CMK (cell line): ENCODE measurements around the gene COP1.

Source experiments
- DNase-seq: peaks from one replicate; pipeline ENCODE4 v3.0.0-alpha.2; 2010; ENCODE audit warnings: low read depth

The COP1 gene

GRCh38 chr1:175960169-175960568 lies 246.9 kb downstream of the COP1 start:
- DNase-seq, result no peak

- no peak for DNase-seq
Measured at GRCh38 chr1:175951627-175952026, 255.5 kb downstream of the COP1 start.

- DNase-seq, result no peak
Measured at GRCh38 chr1:175947771-175948170, 259.3 kb downstream of the COP1 start.

- DNase-seq, result no peak
Measured at GRCh38 chr1:175944591-175944990, 262.5 kb downstream of the COP1 start.

- no peak for DNase-seq
Measured at GRCh38 chr1:175941164-175941563, 265.9 kb downstream of the COP1 start.

GRCh38 chr1:175936736-175937135 lies 270.4 kb downstream of the COP1 start:
- no peak for DNase-seq

GRCh38 chr1:175935566-175936115 lies 271.4 kb downstream of the COP1 start:
- DNase-seq, result no peak

- no peak for DNase-seq
Measured at GRCh38 chr1:175935166-175935565, 271.9 kb downstream of the COP1 start.

- no peak for DNase-seq
Measured at GRCh38 chr1:175933801-175934200, 273.3 kb downstream of the COP1 start.

GRCh38 chr1:175927944-175928343 lies 279.1 kb downstream of the COP1 start:
- no peak for DNase-seq

GRCh38 chr1:175922254-175922881 lies 284.7 kb downstream of the COP1 start:
- no peak for DNase-seq

GRCh38 chr1:175920381-175920780 lies 286.7 kb downstream of the COP1 start:
- DNase-seq, result no peak

GRCh38 chr1:175919001-175919400 lies 288.1 kb downstream of the COP1 start:
- no peak for DNase-seq

- no peak for DNase-seq
Measured at GRCh38 chr1:175918364-175918801, 288.7 kb downstream of the COP1 start.

GRCh38 chr1:175914115-175914514 lies 293.0 kb downstream of the COP1 start:
- no peak for DNase-seq

- DNase-seq, result no peak
Measured at GRCh38 chr1:175911138-175911537, 295.9 kb downstream of the COP1 start.

- no peak for DNase-seq
Measured at GRCh38 chr1:175906370-175906769, 300.7 kb downstream of the COP1 start.

GRCh38 chr1:175904808-175905207 lies 302.3 kb downstream of the COP1 start:
- DNase-seq, result no peak

- no peak for DNase-seq
Measured at GRCh38 chr1:175902281-175902680, 304.8 kb downstream of the COP1 start.

- DNase-seq, result no peak
Measured at GRCh38 chr1:175901076-175901836, 305.8 kb downstream of the COP1 start.

GRCh38 chr1:175900171-175900570 lies 306.9 kb downstream of the COP1 start:
- DNase-seq, result no peak

- no peak for DNase-seq
Measured at GRCh38 chr1:175895966-175896365, 311.1 kb downstream of the COP1 start.
